NB4 (cell line): ENCODE results near the gene NEK4.

ENCODE experiments used
- DNase-seq: peaks from one replicate; pipeline ENCODE4 v3.0.0; 2010; ENCODE audit warnings: low read depth
- H3K4me3 ChIP-seq: one replicate; pipeline ENCODE4 v1.5.1; 2011; ENCODE audit warnings: mild to moderate bottlenecking, low read depth, low read length, moderate library complexity
- MYC ChIP-seq: IDR thresholded peaks from 2 replicates; pipeline ENCODE4 v1.6.1; 2011; ENCODE audit warnings: low read depth, low read length
- POLR2A ChIP-seq: IDR thresholded peaks from 2 replicates; pipeline ENCODE4 v1.6.1; 2011; ENCODE audit warnings: mild to moderate bottlenecking; ENCODE audit not compliant: insufficient read length; ENCODE audit errors: extremely low read depth
- TF ChIP-seq, protein P1 (sequence below): IDR thresholded peaks from 2 replicates; pipeline ENCODE4 v1.6.1; 2011; ENCODE audit warnings: low read depth, low read length
- TF ChIP-seq, protein P2 (sequence below): IDR thresholded peaks from one replicate; pipeline ENCODE4 v1.5.1; 2012; ENCODE audit warnings: low read depth, low read length

Gene NEK4

DNA sequence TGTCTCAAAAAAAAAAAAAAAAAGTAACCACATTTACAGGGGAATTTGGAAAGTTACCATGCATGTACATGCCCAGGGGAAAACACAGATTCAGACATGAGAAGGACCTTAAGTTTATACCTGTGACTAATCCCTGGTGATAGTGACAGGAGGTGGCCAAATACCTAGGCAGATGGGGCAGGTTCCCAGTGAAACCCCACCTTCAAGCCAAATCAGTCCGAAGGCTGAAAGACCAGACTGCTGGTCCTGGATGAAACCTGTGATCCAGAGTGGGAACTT, 49.1 kb downstream of the NEK4 start:
- H3K4me3 ChIP-seq = peak overlapping the region; percentile 27
- TF ChIP-seq, protein P1, sequence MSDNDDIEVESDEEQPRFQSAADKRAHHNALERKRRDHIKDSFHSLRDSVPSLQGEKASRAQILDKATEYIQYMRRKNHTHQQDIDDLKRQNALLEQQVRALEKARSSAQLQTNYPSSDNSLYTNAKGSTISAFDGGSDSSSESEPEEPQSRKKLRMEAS = no peak
- TF ChIP-seq, protein P2, sequence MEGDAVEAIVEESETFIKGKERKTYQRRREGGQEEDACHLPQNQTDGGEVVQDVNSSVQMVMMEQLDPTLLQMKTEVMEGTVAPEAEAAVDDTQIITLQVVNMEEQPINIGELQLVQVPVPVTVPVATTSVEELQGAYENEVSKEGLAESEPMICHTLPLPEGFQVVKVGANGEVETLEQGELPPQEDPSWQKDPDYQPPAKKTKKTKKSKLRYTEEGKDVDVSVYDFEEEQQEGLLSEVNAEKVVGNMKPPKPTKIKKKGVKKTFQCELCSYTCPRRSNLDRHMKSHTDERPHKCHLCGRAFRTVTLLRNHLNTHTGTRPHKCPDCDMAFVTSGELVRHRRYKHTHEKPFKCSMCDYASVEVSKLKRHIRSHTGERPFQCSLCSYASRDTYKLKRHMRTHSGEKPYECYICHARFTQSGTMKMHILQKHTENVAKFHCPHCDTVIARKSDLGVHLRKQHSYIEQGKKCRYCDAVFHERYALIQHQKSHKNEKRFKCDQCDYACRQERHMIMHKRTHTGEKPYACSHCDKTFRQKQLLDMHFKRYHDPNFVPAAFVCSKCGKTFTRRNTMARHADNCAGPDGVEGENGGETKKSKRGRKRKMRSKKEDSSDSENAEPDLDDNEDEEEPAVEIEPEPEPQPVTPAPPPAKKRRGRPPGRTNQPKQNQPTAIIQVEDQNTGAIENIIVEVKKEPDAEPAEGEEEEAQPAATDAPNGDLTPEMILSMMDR = no peak
- TF ChIP-seq POLR2A (no peak), MYC (no peak)
- DNase-seq = no peak

DNA sequence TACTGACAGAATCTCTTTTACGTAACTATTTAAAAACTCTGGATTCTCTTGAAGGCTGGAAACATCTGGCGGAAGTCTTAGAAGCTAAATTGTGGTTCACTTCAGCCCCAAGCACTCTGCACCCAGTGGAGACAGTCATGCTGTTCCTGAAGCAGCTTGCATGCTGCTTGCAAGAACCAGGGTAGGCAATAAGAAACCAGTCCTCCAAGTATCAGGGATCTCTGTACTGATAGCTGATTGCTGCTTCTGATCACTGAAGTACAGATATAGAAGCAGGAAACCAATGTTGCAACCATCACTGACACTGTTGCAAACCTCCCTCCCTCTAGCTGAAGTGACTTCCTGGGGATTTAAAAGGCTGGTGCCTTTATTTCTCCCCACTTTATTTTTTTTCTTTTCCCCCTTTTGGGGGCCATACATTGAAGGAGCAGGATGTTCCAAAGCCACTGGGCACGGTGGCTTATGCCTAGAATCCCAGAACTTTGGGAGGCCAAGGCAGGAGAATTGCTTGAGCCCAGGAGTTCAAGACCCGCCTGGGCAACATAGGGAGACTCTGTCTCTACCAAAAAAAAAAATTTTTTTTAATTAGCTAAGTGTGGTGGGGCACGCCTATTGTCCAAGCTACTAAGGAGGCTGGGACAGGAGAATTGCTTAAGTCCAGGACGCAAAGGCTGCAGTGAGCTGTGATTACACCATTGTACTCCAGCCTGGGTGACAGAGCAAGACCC, 49.6 kb downstream of the NEK4 start:
- TF ChIP-seq, protein P2 = no peak
- TF ChIP-seq, protein P1 = peak; percentile 83
- TF ChIP-seq POLR2A (no peak), MYC (peak; percentile 63; the same call in 1 of the 2 replicates)
- H3K4me3 ChIP-seq = no peak overlapping the region
- peak; percentile 97 for DNase-seq

GRCh38 chr3:52719618-52720017, 51.1 kb downstream of the NEK4 start:
- DNase-seq = no peak
- H3K4me3 ChIP-seq = no peak overlapping the region
- TF ChIP-seq, protein P1 = no peak
- TF ChIP-seq MYC (no peak), POLR2A (no peak)
- TF ChIP-seq, protein P2 = no peak

DNA sequence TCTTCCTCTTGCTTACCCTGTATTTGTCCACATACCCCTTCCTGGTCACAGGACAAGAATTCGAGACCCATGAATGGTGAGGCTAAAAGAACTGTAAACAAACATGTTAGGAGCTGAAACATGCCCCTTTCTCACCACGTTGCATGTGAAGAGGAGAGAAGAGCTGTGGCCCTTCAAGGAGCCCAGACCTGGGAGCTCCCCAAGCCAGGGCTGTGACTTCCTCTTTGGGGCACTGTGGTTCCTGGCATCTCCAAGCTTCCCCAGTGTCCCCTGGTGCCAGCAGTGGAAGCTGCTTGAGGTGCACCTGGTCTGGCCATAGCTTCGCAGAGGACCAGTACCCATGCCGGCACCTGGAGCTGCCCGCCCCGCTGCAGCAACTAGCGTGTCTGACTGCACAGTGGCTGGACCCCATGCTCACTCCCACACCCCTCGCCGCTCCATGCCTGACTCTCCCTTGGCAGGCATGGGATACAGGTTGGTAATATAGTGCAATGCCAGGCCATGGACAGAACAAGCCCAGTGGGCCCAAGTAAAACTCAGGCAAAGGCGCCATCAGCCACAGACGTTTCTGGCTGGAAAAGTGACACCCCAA, 54.9 kb downstream of the NEK4 start:
- H3K4me3 ChIP-seq = no peak overlapping the region
- no peak for TF ChIP-seq MYC
- TF ChIP-seq, protein P1 = no peak
- TF ChIP-seq POLR2A = no peak
- TF ChIP-seq, protein P2 = no peak
- peak; percentile 58 for DNase-seq

GRCh38 chr3:52714335-52715302, 56.1 kb downstream of the NEK4 start:
- TF ChIP-seq POLR2A (no peak), MYC (no peak)
- TF ChIP-seq, protein P2 = no peak
- TF ChIP-seq, protein P1 = no peak
- no peak overlapping the region for H3K4me3 ChIP-seq
- DNase-seq = no peak
